Stimulated activated CD4-positive, alpha-beta T cell treated with anti-CD3 and anti-CD28 coated beads, Interleukin-4, amount 100 ng/mL, for 24 hours (primary cell): ENCODE data around the gene ST7L.
"Not testable (repeated sequence)": the region's sequence is repeated elsewhere in the genome, so short reads cannot be mapped to it uniquely, and the experiment has no call there.

Experiments
- DNase-seq: peaks from one replicate; pipeline ENCODE4 v3.0.0-alpha.2; 2020

ST7L gene

GRCh38 chr1:112618721-112619517, at the start of gene ST7L:
TSS of gene ST7L (minus strand) at chr1:112619141. CDS start at chr1:112619113, 28 bp downstream.
- DNase-seq, result peak; percentile 60

GRCh38 chr1:112666946-112667345, 48.0 kb upstream of the ST7L start:
- DNase-seq, result no peak

- DNase-seq, result no peak
These were observed 46.9 kb upstream of the ST7L start for GRCh38 chr1:112665857-112666256.

GRCh38 chr1:112651205-112651604, 32.3 kb upstream of the ST7L start:
- no peak for DNase-seq

GRCh38 chr1:112646225-112646624, 27.3 kb upstream of the ST7L start:
- no peak for DNase-seq

- no peak for DNase-seq
These were observed 24.1 kb upstream of the ST7L start for GRCh38 chr1:112643080-112643479.

GRCh38 chr1:112640437-112640836, 21.5 kb upstream of the ST7L start:
- not testable (repeated sequence) for DNase-seq

- no peak for DNase-seq
These were observed 19.1 kb upstream of the ST7L start for GRCh38 chr1:112638110-112638428.

- DNase-seq, result no peak
These were observed 18.5 kb upstream of the ST7L start for GRCh38 chr1:112637254-112638109.

GRCh38 chr1:112636597-112637253, 17.8 kb upstream of the ST7L start:
- no peak for DNase-seq

GRCh38 chr1:112636056-112636455, 17.1 kb upstream of the ST7L start:
- no peak for DNase-seq

- no peak for DNase-seq
These were observed 15.4 kb upstream of the ST7L start for GRCh38 chr1:112634367-112634766.

GRCh38 chr1:112633628-112634027, 14.7 kb upstream of the ST7L start:
- DNase-seq, result no peak

- DNase-seq, result no peak
These were observed 10.3 kb upstream of the ST7L start for GRCh38 chr1:112629256-112629655.

- no peak for DNase-seq
These were observed 9.6 kb upstream of the ST7L start for GRCh38 chr1:112628516-112628915.

GRCh38 chr1:112626887-112627286, 7.9 kb upstream of the ST7L start:
- no peak for DNase-seq

GRCh38 chr1:112626193-112626592, 7.3 kb upstream of the ST7L start:
- no peak for DNase-seq

- no peak for DNase-seq
These were observed 6.8 kb upstream of the ST7L start for GRCh38 chr1:112625696-112626095.

- not testable (repeated sequence) for DNase-seq
These were observed 5.6 kb upstream of the ST7L start for GRCh38 chr1:112624493-112624892.

- DNase-seq, result no peak
These were observed 1.4 kb upstream of the ST7L start for GRCh38 chr1:112620377-112620695.

- peak; percentile 91 for DNase-seq
These were observed 806 bp upstream of the ST7L start, which contains the start of gene CAPZA1 for GRCh38 chr1:112619518-112620376. TSS of gene CAPZA1 (plus strand) at chr1:112619832. CDS start at chr1:112619845, 13 bp downstream.

- peak; percentile 36 for DNase-seq
These were observed 724 bp downstream of the ST7L start for GRCh38 chr1:112618114-112618720.
